H9 (cell line): ENCODE data around the gene NEUROD2. TPM values are rescaled to one million over a fixed set of nuclear protein-coding genes. Genes with fewer than 3 reads are reported as not detected.

Source experiments
- DNase-seq: peaks from one replicate; pipeline ENCODE4 v3.0.0-alpha.2; 2017
- H2AFZ ChIP-seq: one replicate; pipeline ENCODE4 v1.6.1; 2013; ENCODE audit warnings: mild to moderate bottlenecking, low read length, control low read depth, moderate library complexity
- H2AK5ac ChIP-seq: 2 replicates; pipeline ENCODE4 v1.6.1; 2013; ENCODE audit warnings: low read length, control low read depth, mixed read lengths; ENCODE audit not compliant: insufficient read length
- H2BK120ac ChIP-seq: one replicate; pipeline ENCODE4 v1.6.1; 2013; ENCODE audit warnings: low read depth, mild to moderate bottlenecking, low read length, control low read depth, inconsistent platforms; ENCODE audit not compliant: poor library complexity, severe bottlenecking
- H2BK12ac ChIP-seq: 2 replicates; pipeline ENCODE4 v1.6.1; 2013; ENCODE audit warnings: low read length, control low read depth, mixed read lengths, low read depth; ENCODE audit not compliant: insufficient read length
- H2BK15ac ChIP-seq: 2 replicates; pipeline ENCODE4 v1.6.1; 2013; ENCODE audit warnings: low read depth, low read length, control low read depth
- H2BK20ac ChIP-seq: one replicate; pipeline ENCODE4 v1.6.1; 2013; ENCODE audit warnings: low read depth, mild to moderate bottlenecking, low read length, control low read depth, inconsistent platforms; ENCODE audit not compliant: poor library complexity, severe bottlenecking
- H2BK5ac ChIP-seq: 2 replicates; pipeline ENCODE4 v1.6.1; 2013; ENCODE audit warnings: low read length, control low read depth, mixed read lengths; ENCODE audit not compliant: insufficient read length
- H3K14ac ChIP-seq: 2 replicates; pipeline ENCODE4 v1.6.1; 2013; ENCODE audit warnings: low read length, control low read depth; ENCODE audit not compliant: insufficient read depth
- H3K18ac ChIP-seq: 2 replicates; pipeline ENCODE4 v1.6.1; 2013; ENCODE audit warnings: low read depth, mild to moderate bottlenecking, mixed read lengths, low read length, control low read depth; ENCODE audit not compliant: insufficient read length
- H3K23ac ChIP-seq: 2 replicates; pipeline ENCODE4 v1.6.1; 2013; ENCODE audit warnings: low read length, control low read depth, mixed read lengths, low read depth; ENCODE audit not compliant: insufficient read length
- H3K23me2 ChIP-seq: 2 replicates; pipeline ENCODE4 v1.6.1; 2013; ENCODE audit warnings: low read depth, mild to moderate bottlenecking, mixed read lengths, low read length, control low read depth; ENCODE audit not compliant: insufficient read length, poor library complexity, severe bottlenecking
- H3K27ac ChIP-seq: 2 replicates; pipeline ENCODE4 v1.5.1; 2013; ENCODE audit warnings: low read length, control low read depth, mixed read lengths, low read depth; ENCODE audit not compliant: insufficient read length
- H3K27me3 ChIP-seq: 2 replicates; pipeline ENCODE4 v1.6.1; 2013; ENCODE audit warnings: low read length, control low read depth, inconsistent platforms; ENCODE audit not compliant: insufficient read depth
- H3K4ac ChIP-seq: 2 replicates; pipeline ENCODE4 v1.6.1; 2013; ENCODE audit warnings: low read depth, mild to moderate bottlenecking, control low read depth, inconsistent platforms, low read length, moderate library complexity
- H3K4me1 ChIP-seq: 2 replicates; pipeline ENCODE4 v1.6.1; 2013; ENCODE audit warnings: low read length, control low read depth, inconsistent platforms; ENCODE audit not compliant: insufficient read depth
- H3K4me2 ChIP-seq: 2 replicates; pipeline ENCODE4 v1.6.1; 2013; ENCODE audit warnings: low read length, control low read depth, mixed read lengths; ENCODE audit not compliant: insufficient read length, insufficient read depth
- H3K56ac ChIP-seq: 2 replicates; pipeline ENCODE4 v1.6.1; 2013; ENCODE audit warnings: low read depth, mild to moderate bottlenecking, mixed read lengths, low read length, control low read depth; ENCODE audit not compliant: insufficient read length
- H3K79me1 ChIP-seq: 2 replicates; pipeline ENCODE4 v1.6.1; 2013; ENCODE audit warnings: low read depth, mild to moderate bottlenecking, moderate library complexity, low read length, control low read depth, inconsistent platforms; ENCODE audit not compliant: insufficient read depth, poor library complexity, severe bottlenecking
- H3K79me2 ChIP-seq: 2 replicates; pipeline ENCODE4 v1.6.1; 2013; ENCODE audit warnings: low read length, control low read depth, inconsistent platforms; ENCODE audit not compliant: insufficient read depth
- H3K9ac ChIP-seq: 2 replicates; pipeline ENCODE4 v1.6.1; 2013; ENCODE audit warnings: low read length, control low read depth, mixed read lengths; ENCODE audit not compliant: insufficient read length; ENCODE audit errors: extremely low read depth
- H3K9me3 ChIP-seq: one replicate; pipeline ENCODE4 v1.6.1; 2013; ENCODE audit warnings: low read depth, low read length, inconsistent platforms; ENCODE audit not compliant: control insufficient read depth
- H3T11ph ChIP-seq: one replicate; pipeline ENCODE4 v1.6.1; 2013; ENCODE audit warnings: mild to moderate bottlenecking, low read length, control low read depth, inconsistent platforms
- H4K20me1 ChIP-seq: one replicate; pipeline ENCODE4 v1.6.1; 2013; ENCODE audit not compliant: control insufficient read depth, insufficient read length, insufficient read depth
- H4K5ac ChIP-seq: 2 replicates; pipeline ENCODE4 v1.6.1; 2013; ENCODE audit warnings: low read depth, mild to moderate bottlenecking, mixed read lengths, low read length, control low read depth; ENCODE audit not compliant: insufficient read length
- H4K8ac ChIP-seq: replicated peaks from 2 replicates; pipeline ENCODE4 v1.6.1; 2013; ENCODE audit warnings: low read length, control low read depth, mixed read lengths, low read depth; ENCODE audit not compliant: insufficient read length
- H4K91ac ChIP-seq: 2 replicates; pipeline ENCODE4 v1.6.1; 2013; ENCODE audit warnings: low read depth, mild to moderate bottlenecking, moderate library complexity, mixed read lengths, low read length, control low read depth; ENCODE audit not compliant: insufficient read length
- H3K27ac Mint-ChIP-seq, 3 experiments: 2 replicates in 2 of 3; 3 replicates in 1 of 3; pipeline ENCODE4 v1.8.0; 2020 to 2021; ENCODE audit warnings: mixed read lengths in 3 of 3, mild to moderate bottlenecking in 1 of 3, moderate library complexity in 1 of 3
- H3K27me3 Mint-ChIP-seq: 2 replicates; pipeline ENCODE4 v1.8.0; 2021; ENCODE audit warnings: low read depth, mild to moderate bottlenecking, moderate library complexity, mixed read lengths
- H3K36me3 Mint-ChIP-seq, 3 experiments: 2 replicates in 2 of 3; 3 replicates in 1 of 3; pipeline ENCODE4 v1.8.0; 2020 to 2021; ENCODE audit warnings: low read depth in 3 of 3, mixed read lengths in 3 of 3; ENCODE audit not compliant: insufficient read depth in 1 of 3
- H3K4me1 Mint-ChIP-seq, 2 experiments: 2 replicates each; pipeline ENCODE4 v1.8.0; 2020; ENCODE audit warnings: mixed read lengths in 2 of 2
- H3K4me3 Mint-ChIP-seq, 2 experiments: 2 replicates in 1 of 2; 3 replicates in 1 of 2; pipeline ENCODE4 v1.8.0; 2020 to 2021; ENCODE audit warnings: mild to moderate bottlenecking in 2 of 2, mixed read lengths in 2 of 2, moderate library complexity in 1 of 2
- H3K9me3 Mint-ChIP-seq, 2 experiments: 2 replicates in 1 of 2; 3 replicates in 1 of 2; pipeline ENCODE4 v1.8.0; 2020; ENCODE audit warnings: mild to moderate bottlenecking in 2 of 2, mixed read lengths in 2 of 2, moderate library complexity in 1 of 2
- WGBS: extraction: QIAGEN DNeasy Blood & Tissue Kit; methylation state at CpG from one replicate; pipeline ENCODE4 v1.1.7; 2013; ENCODE audit warnings: missing lambda C conversion rate, low lambda C conversion rate, mixed read lengths; ENCODE audit not compliant: insufficient read length; ENCODE audit errors: extremely low coverage; 5-methylcytosine and 5-hydroxymethylcytosine counted together
- total RNA-seq: library from RNA; stranded (reverse); gene quantifications from 2 replicates; pipeline ENCODE4 v1.2.1, GENCODE V29; 2021
- TF ChIP-seq, protein P1 (sequence below): fragments of 200-600 bp; sonication (generic); conservative IDR thresholded peaks from 3 replicates; pipeline ENCODE4 v1.8.0; 2021; ENCODE audit warnings: antibody characterized with exemption, mild to moderate bottlenecking

The NEUROD2 gene
- total RNA-seq, 1 experiment from 2014 or later, result not detected

DNA sequence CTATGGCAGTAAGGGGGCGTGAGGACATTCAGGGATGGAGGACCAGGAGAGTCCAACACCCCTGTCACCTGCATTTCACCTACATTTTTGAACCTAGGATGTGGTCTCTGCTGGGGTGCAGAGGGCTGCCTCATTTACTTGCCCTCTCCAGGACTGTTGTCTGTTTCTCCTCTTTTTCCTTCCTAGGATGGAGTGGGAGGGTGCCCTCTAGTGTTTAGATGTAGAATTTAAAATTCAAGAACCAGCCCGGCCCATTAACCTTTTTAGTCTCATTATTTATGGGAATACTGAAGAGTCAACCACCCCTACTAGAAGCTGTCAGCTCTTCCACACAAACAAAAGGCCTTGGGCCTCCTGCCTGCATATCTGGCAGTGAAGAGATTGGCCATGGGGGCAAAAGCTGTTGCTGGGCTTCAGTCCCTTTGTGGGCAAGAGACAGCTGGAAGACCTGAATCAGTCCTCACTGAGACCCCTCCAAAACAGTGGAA, 26.7 kb upstream of the NEUROD2 start:
- Histone ChIP-seq H4K5ac (no peak overlapping the region), H3K9me3 (no peaks in the 10 kb centered on the region), H4K8ac (no peak overlapping the region), H3K27ac (no peak overlapping the region), H2BK5ac (no peak overlapping the region), H3K23me2 (peaks cover 8% of the 10 kb centered on the region), H2AK5ac (no peak overlapping the region), H4K20me1 (no peaks in the 10 kb centered on the region), H2BK12ac (no peak overlapping the region), H3K14ac (no peak overlapping the region), H4K91ac (no peak overlapping the region), H3K4me1 (peaks cover 24% of the 10 kb centered on the region; the same call in 1 of the 2 replicates), H2BK20ac (no peak overlapping the region), H3K18ac (no peak overlapping the region), H3K79me2 (no peaks in the 10 kb centered on the region; the same call in 1 of the 2 replicates), H3K56ac (no peak overlapping the region), H2BK15ac (no peak overlapping the region), H3T11ph (no peak overlapping the region), H2AFZ (no peak overlapping the region), H3K27me3 (no peaks in the 10 kb centered on the region), H3K23ac (no peak overlapping the region), H3K79me1 (no peaks in the 10 kb centered on the region), H2BK120ac (no peak overlapping the region), H3K9ac (no peak overlapping the region), H3K4ac (no peak overlapping the region), H3K4me2 (no peak overlapping the region)
- no CpG with 5 or more reads among the region's 2 CpGs for WGBS
- DNase-seq, result no peak
- Mint-ChIP-seq H3K27ac (no peak overlapping the region; a peak in 2 of 7 replicates), H3K4me1 (peaks cover 66 to 75% of the 10 kb centered on the region in 2 experiments), H3K9me3 (no peaks in the 10 kb centered on the region; a peak in 1 of 5 replicates), H3K4me3 (no peak overlapping the region), H3K36me3 (no peaks in the 10 kb centered on the region; a peak in 2 of 7 replicates), H3K27me3 (no peaks in the 10 kb centered on the region; the same call in 1 of the 2 replicates)
- TF ChIP-seq, protein P1, sequence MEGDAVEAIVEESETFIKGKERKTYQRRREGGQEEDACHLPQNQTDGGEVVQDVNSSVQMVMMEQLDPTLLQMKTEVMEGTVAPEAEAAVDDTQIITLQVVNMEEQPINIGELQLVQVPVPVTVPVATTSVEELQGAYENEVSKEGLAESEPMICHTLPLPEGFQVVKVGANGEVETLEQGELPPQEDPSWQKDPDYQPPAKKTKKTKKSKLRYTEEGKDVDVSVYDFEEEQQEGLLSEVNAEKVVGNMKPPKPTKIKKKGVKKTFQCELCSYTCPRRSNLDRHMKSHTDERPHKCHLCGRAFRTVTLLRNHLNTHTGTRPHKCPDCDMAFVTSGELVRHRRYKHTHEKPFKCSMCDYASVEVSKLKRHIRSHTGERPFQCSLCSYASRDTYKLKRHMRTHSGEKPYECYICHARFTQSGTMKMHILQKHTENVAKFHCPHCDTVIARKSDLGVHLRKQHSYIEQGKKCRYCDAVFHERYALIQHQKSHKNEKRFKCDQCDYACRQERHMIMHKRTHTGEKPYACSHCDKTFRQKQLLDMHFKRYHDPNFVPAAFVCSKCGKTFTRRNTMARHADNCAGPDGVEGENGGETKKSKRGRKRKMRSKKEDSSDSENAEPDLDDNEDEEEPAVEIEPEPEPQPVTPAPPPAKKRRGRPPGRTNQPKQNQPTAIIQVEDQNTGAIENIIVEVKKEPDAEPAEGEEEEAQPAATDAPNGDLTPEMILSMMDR, result peak; percentile 87
